ENCODE results near the gene APOC3. TPM values are rescaled to one million over a fixed set of nuclear protein-coding genes. Genes with fewer than 3 reads are reported as not detected.

APOC3 gene
- total RNA-seq, 2 experiments from 2014 or later: not detected

- CTCF ChIA-PET: no interaction called here
- Mint-ChIP-seq H3K36me3 (ENCODE audit: low read depth) (peaks cover 32% of the 10 kb centered on the region), H3K4me1 (ENCODE audit: low read depth) (no peaks in the 10 kb centered on the region), H3K4me3 (no peak overlapping the region), H3K9me3 (no peaks in the 10 kb centered on the region), H3K27ac (no peak overlapping the region), H3K27me3 (ENCODE audit: low read depth) (no peaks in the 10 kb centered on the region)
- DNase-seq: no peak
- intact Hi-C loops (cut with micrococcal nuclease): no loop called here
These were observed 43.7 kb downstream of the APOC3 start for GRCh38 chr11:116873381-116873780.

GRCh38 chr11:116874251-116874650 lies 44.5 kb downstream of the APOC3 start:
- no peaks in the 10 kb centered on the region for H3K4me1 Mint-ChIP-seq (ENCODE audit: low read depth)
- intact Hi-C loops (cut with micrococcal nuclease): no loop called here
- H3K27me3 Mint-ChIP-seq (ENCODE audit: low read depth): no peaks in the 10 kb centered on the region
- no peaks in the 10 kb centered on the region for H3K9me3 Mint-ChIP-seq
- CTCF ChIA-PET: no interaction called here
- peaks cover 32% of the 10 kb centered on the region for H3K36me3 Mint-ChIP-seq (ENCODE audit: low read depth)
- H3K27ac Mint-ChIP-seq: no peak overlapping the region
- no peak for DNase-seq
- no peak overlapping the region for H3K4me3 Mint-ChIP-seq

- Mint-ChIP-seq H3K4me1 (ENCODE audit: low read depth) (peaks cover 4% of the 10 kb centered on the region), H3K9me3 (no peaks in the 10 kb centered on the region), H3K27me3 (ENCODE audit: low read depth) (no peaks in the 10 kb centered on the region), H3K27ac (no peak overlapping the region), H3K4me3 (no peak overlapping the region), H3K36me3 (ENCODE audit: low read depth) (peaks cover 28% of the 10 kb centered on the region)
- DNase-seq: no peak
- intact Hi-C loops (cut with micrococcal nuclease): no loop called here
- CTCF ChIA-PET: no interaction called here
These were observed 45.5 kb downstream of the APOC3 start for GRCh38 chr11:116875194-116875593.

GRCh38 chr11:116876656-116877055 lies 46.9 kb downstream of the APOC3 start:
- intact Hi-C loops (cut with micrococcal nuclease): no loop called here
- no peak for DNase-seq
- CTCF ChIA-PET: no interaction called here
- Mint-ChIP-seq H3K4me3 (no peak overlapping the region), H3K27me3 (ENCODE audit: low read depth) (no peaks in the 10 kb centered on the region), H3K27ac (no peak overlapping the region), H3K9me3 (no peaks in the 10 kb centered on the region), H3K36me3 (ENCODE audit: low read depth) (peaks cover 25% of the 10 kb centered on the region), H3K4me1 (ENCODE audit: low read depth) (peaks cover 12% of the 10 kb centered on the region)

- CTCF ChIA-PET: interaction anchor here (0.6 to 5.8 kb wide), 23 partner anchors 8 to 492 kb away, joined by 3 to 63 read pairs (median 4); partner anchors contain the start of gene APOA5
- Mint-ChIP-seq H3K36me3 (ENCODE audit: low read depth) (peaks cover 9% of the 10 kb centered on the region), H3K27me3 (ENCODE audit: low read depth) (no peaks in the 10 kb centered on the region), H3K27ac (no peak overlapping the region), H3K9me3 (no peaks in the 10 kb centered on the region), H3K4me3 (no peak overlapping the region), H3K4me1 (ENCODE audit: low read depth) (peaks cover 23% of the 10 kb centered on the region)
- DNase-seq: peak; percentile 33
- intact Hi-C loops (cut with micrococcal nuclease): loop anchor here (1.0 to 2.0 kb wide), 3 partner anchors 219 to 347 kb away; partner anchors contain the start of gene SIK3
These were observed 50.3 kb downstream of the APOC3 start for GRCh38 chr11:116879800-116880625.

- Mint-ChIP-seq H3K4me1 (ENCODE audit: low read depth) (peaks cover 23% of the 10 kb centered on the region), H3K4me3 (no peak overlapping the region), H3K36me3 (ENCODE audit: low read depth) (peaks cover 3% of the 10 kb centered on the region), H3K9me3 (no peaks in the 10 kb centered on the region), H3K27ac (no peak overlapping the region), H3K27me3 (ENCODE audit: low read depth) (no peaks in the 10 kb centered on the region)
- DNase-seq: no peak
- intact Hi-C loops (cut with micrococcal nuclease): loop anchor here (2.0 kb wide), 2 partner anchors 218 to 346 kb away; partner anchors contain the start of gene SIK3
- CTCF ChIA-PET: interaction anchor here (1.1 to 5.8 kb wide), 6 partner anchors 9 to 253 kb away, joined by 3 to 63 read pairs (median 8); no protein-coding TSS in a partner anchor
These were observed 51.4 kb downstream of the APOC3 start for GRCh38 chr11:116881143-116881542.

GRCh38 chr11:116882386-116882785 lies 52.7 kb downstream of the APOC3 start:
- peak; percentile 27 for DNase-seq
- Mint-ChIP-seq H3K9me3 (no peaks in the 10 kb centered on the region), H3K4me3 (no peak overlapping the region), H3K36me3 (ENCODE audit: low read depth) (peaks cover 3% of the 10 kb centered on the region), H3K4me1 (ENCODE audit: low read depth) (peaks cover 23% of the 10 kb centered on the region), H3K27me3 (ENCODE audit: low read depth) (no peaks in the 10 kb centered on the region), H3K27ac (peak overlapping the region; percentile 7)
- CTCF ChIA-PET: interaction anchor here (0.6 to 5.8 kb wide), 5 partner anchors 10 to 223 kb away, joined by 3 to 63 read pairs (median 4); no protein-coding TSS in a partner anchor
- intact Hi-C loops (cut with micrococcal nuclease): loop anchor here (1.0 kb wide), 2 partner anchors 29 to 181 kb away; no protein-coding TSS in a partner anchor

Other genes starting within 250 kb of the APOC3 start
- 10 to 100 TPM; 35.0 to 37.7 TPM for gene BUD13, start 56.9 kb upstream of the APOC3 start, total RNA-seq
- gene ZPR1, start 41.9 kb upstream of the APOC3 start, total RNA-seq: 10 to 100 TPM; 87.2 to 87.8 TPM
- not detected for gene APOA5, start 38.0 kb upstream of the APOC3 start, total RNA-seq
- gene APOA4, start 6.6 kb upstream of the APOC3 start, total RNA-seq: not detected
- not detected for gene APOA1, start 7.7 kb downstream of the APOC3 start, total RNA-seq